ENCODE data around the gene ABTB2. TPM values are rescaled to one million over a fixed set of nuclear protein-coding genes. Genes with fewer than 3 reads are reported as not detected.

Gene ABTB2
- total RNA-seq, 1 donor from 2014 or later, result 3.1 TPM

- H3K9me3 Mint-ChIP-seq, result no peaks in the 10 kb centered on the region
- H3K4me1 Mint-ChIP-seq, result peaks cover 36% of the 10 kb centered on the region
- H3K36me3 Mint-ChIP-seq, result no peaks in the 10 kb centered on the region
- no peak overlapping the region for H3K27ac Mint-ChIP-seq
- H3K4me3 Mint-ChIP-seq, result no peak overlapping the region
- no peaks in the 10 kb centered on the region for H3K27me3 Mint-ChIP-seq (ENCODE audit: low read depth)
- TF ChIP-seq CTCF (IDR thresholded peaks at IDR 0.05; ENCODE audit: unreplicated experiment), result no peak
- DNase-seq (ENCODE audit: low spot score in 2 of 2, unreplicated experiment in 2 of 2), result no peak
Measured at GRCh38 chr11:34263441-34264091, 94.2 kb downstream of the ABTB2 start.

- no peaks in the 10 kb centered on the region for H3K36me3 Mint-ChIP-seq
- no peaks in the 10 kb centered on the region for H3K9me3 Mint-ChIP-seq
- peaks cover 35% of the 10 kb centered on the region for H3K4me1 Mint-ChIP-seq
- H3K4me3 Mint-ChIP-seq, result no peak overlapping the region
- no peaks in the 10 kb centered on the region for H3K27me3 Mint-ChIP-seq (ENCODE audit: low read depth)
- H3K27ac Mint-ChIP-seq, result peak overlapping the region; percentile 8
- TF ChIP-seq CTCF (IDR thresholded peaks at IDR 0.05; ENCODE audit: unreplicated experiment), result no peak
- DNase-seq (ENCODE audit: low spot score in 2 of 2, unreplicated experiment in 2 of 2), result no peak
Measured at GRCh38 chr11:34262531-34263081, 95.2 kb downstream of the ABTB2 start.

GRCh38 chr11:34261820-34262219, 96.0 kb downstream of the ABTB2 start:
- Mint-ChIP-seq H3K9me3 (no peaks in the 10 kb centered on the region), H3K36me3 (no peaks in the 10 kb centered on the region), H3K4me1 (peaks cover 28% of the 10 kb centered on the region), H3K27ac (no peak overlapping the region), H3K27me3 (ENCODE audit: low read depth) (no peaks in the 10 kb centered on the region), H3K4me3 (no peak overlapping the region)
- TF ChIP-seq CTCF (IDR thresholded peaks at IDR 0.05; ENCODE audit: unreplicated experiment), result no peak
- DNase-seq (ENCODE audit: low spot score in 2 of 2, unreplicated experiment in 2 of 2), result no peak

DNA sequence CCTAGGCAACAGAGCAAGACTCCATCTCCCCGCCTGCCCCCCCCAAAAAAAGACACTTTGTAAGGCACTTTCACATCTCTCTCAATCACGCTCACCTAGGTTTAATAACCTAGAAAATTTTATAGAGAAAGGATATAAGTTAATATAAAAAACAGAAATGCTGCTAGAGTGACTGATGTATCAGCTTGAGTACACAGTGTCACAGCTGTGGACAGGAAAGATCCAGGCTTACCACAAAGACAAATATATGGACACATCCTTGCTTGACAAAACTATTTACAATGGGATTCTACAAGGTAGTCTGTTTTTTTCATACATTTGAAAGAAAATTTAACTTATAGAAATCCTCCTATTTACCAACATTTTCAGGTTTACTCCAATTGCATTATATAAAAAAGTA, 96.7 kb downstream of the ABTB2 start:
- Mint-ChIP-seq H3K4me3 (no peak overlapping the region), H3K27ac (no peak overlapping the region), H3K9me3 (no peaks in the 10 kb centered on the region), H3K36me3 (no peaks in the 10 kb centered on the region), H3K27me3 (ENCODE audit: low read depth) (no peaks in the 10 kb centered on the region), H3K4me1 (peaks cover 29% of the 10 kb centered on the region)
- no peak for DNase-seq (ENCODE audit: low spot score in 2 of 2, unreplicated experiment in 2 of 2)
- no peak for TF ChIP-seq CTCF (IDR thresholded peaks at IDR 0.05; ENCODE audit: unreplicated experiment)

DNA sequence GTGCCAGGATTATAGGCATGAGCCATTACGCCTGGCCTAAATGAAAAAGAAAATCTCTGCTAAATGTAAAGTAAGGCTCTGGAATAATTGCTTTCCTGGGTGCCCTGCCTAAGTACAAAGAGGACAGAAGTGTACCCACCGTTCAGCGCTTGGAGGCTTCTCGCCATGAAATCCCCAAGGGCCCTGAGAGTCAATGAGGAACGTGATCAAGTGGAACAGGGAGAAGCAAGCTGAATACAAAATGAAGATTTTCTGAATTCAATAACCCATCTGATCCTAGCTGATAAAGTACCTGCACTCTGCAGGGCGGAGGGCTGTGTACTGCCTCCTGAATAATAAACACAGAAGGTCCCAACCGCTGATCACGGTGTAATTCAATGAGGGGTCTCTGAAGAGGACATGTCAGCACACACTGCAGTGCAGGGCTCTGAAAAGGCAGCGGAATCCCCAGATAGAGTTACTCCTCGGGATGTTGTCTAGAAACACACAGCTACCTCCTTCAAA, 97.7 kb downstream of the ABTB2 start:
- no peaks in the 10 kb centered on the region for H3K9me3 Mint-ChIP-seq
- H3K4me3 Mint-ChIP-seq, result no peak overlapping the region
- H3K4me1 Mint-ChIP-seq, result peaks cover 29% of the 10 kb centered on the region
- H3K27me3 Mint-ChIP-seq (ENCODE audit: low read depth), result no peaks in the 10 kb centered on the region
- H3K27ac Mint-ChIP-seq, result no peak overlapping the region
- TF ChIP-seq CTCF (IDR thresholded peaks at IDR 0.05; ENCODE audit: unreplicated experiment), result no peak
- no peak for DNase-seq (ENCODE audit: low spot score in 2 of 2, unreplicated experiment in 2 of 2)
- H3K36me3 Mint-ChIP-seq, result no peaks in the 10 kb centered on the region
